ENCODE measurements around the gene CACNA1E. TPM values are rescaled to one million over a fixed set of nuclear protein-coding genes. Genes with fewer than 3 reads are reported as not detected.

CACNA1E gene
- total and polyA plus RNA-seq, 2 of the 4 experiments (the other 2 are of a cell fraction), result not detected

- Histone ChIP-seq H3K14ac (replicated peaks; ENCODE audit: low read depth, low read length) (no peak overlapping the region), H3K4me1 (ENCODE audit: control insufficient read depth, insufficient read depth, low read length) (no peaks in the 10 kb centered on the region), H4K20me1 (ENCODE audit: insufficient read depth, low read length) (no peaks in the 10 kb centered on the region), H3K56ac (ENCODE audit: extremely low read depth, insufficient read depth, low read length) (no peak overlapping the region), H3K23ac (ENCODE audit: low read depth, low read length) (no peak overlapping the region), H3K27me3 (ENCODE audit: control insufficient read depth, insufficient read depth, low read length) (no peaks in the 10 kb centered on the region), H2AK5ac (ENCODE audit: low read depth, low read length) (no peak overlapping the region), H2AK9ac (replicated peaks; ENCODE audit: low read depth, low read length, poor library complexity) (no peak overlapping the region), H2AFZ (replicated peaks; ENCODE audit: low read length, poor library complexity) (no peak overlapping the region), H3K9me1 (ENCODE audit: insufficient read depth, low read length) (no peaks in the 10 kb centered on the region), H3K36me3 (ENCODE audit: control insufficient read depth, insufficient read depth, low read length) (no peaks in the 10 kb centered on the region), H4K8ac (ENCODE audit: low read depth in 2 of 2, low read length in 2 of 2) (no peak overlapping the region), H4K5ac (ENCODE audit: low read depth, low read length) (no peak overlapping the region), H3K18ac (ENCODE audit: low read depth, low read length) (no peak overlapping the region), H2BK5ac (ENCODE audit: low read depth, low read length, poor library complexity, severe bottlenecking) (no peak overlapping the region), H3K9me3 (ENCODE audit: control insufficient read depth, insufficient read depth, low read length) (peaks cover 26% of the 10 kb centered on the region), H3K4ac (ENCODE audit: low read depth, low read length) (no peak overlapping the region), H3K4me3 (ENCODE audit: insufficient read depth, low read depth, low read length) (no peak overlapping the region), H4K91ac (ENCODE audit: insufficient read depth, low read depth, low read length) (no peak overlapping the region), H2BK120ac (ENCODE audit: low read depth, low read length) (no peak overlapping the region), H2BK20ac (ENCODE audit: low read depth, low read length) (no peak overlapping the region), H3K9ac (ENCODE audit: low read depth, low read length) (no peak overlapping the region), H3K4me2 (ENCODE audit: low read depth, low read length) (no peak overlapping the region), H3K27ac (ENCODE audit: insufficient read depth, low read length) (no peak overlapping the region), H3K79me1 (ENCODE audit: low read depth in 1 of 2, low read length in 2 of 2) (no peaks in the 10 kb centered on the region), H2BK15ac (ENCODE audit: low read depth, low read length) (no peak overlapping the region)
- POLR2A ChIA-PET (ENCODE audit: unreplicated experiment), result no interaction called here
- TF ChIP-seq RCOR1 (IDR thresholded peaks at IDR 0.05; ENCODE audit: insufficient replicate concordance, low read length) (no peak), FOS (IDR thresholded peaks at IDR 0.05; ENCODE audit: low read depth, low read length) (no peak), RFX5 (IDR thresholded peaks at IDR 0.05; ENCODE audit: low read depth, low read length) (no peak), CHD1 (IDR thresholded peaks at IDR 0.05; ENCODE audit: low read depth, low read length) (no peak), ELK1 (IDR thresholded peaks at IDR 0.05; ENCODE audit: borderline replicate concordance, low read depth, low read length) (no peak), CEBPB (IDR thresholded peaks at IDR 0.05; ENCODE audit: low read depth, low read length) (no peak), SMC3 (IDR thresholded peaks at IDR 0.05; ENCODE audit: low read depth, low read length) (no peak), POLR2A (IDR thresholded peaks at IDR 0.05; ENCODE audit: low read depth, low read length) (no peak), MXI1 (IDR thresholded peaks at IDR 0.05; ENCODE audit: borderline replicate concordance, low read depth, low read length) (no peak), MAZ (IDR thresholded peaks at IDR 0.05; ENCODE audit: borderline replicate concordance, low read depth, low read length) (no peak), NFE2L2 (IDR thresholded peaks at IDR 0.05; ENCODE audit: low read depth, low read length) (no peak), USF2 (IDR thresholded peaks at IDR 0.05; ENCODE audit: low read depth, low read length) (no peak), MAFK (IDR thresholded peaks at IDR 0.05; ENCODE audit: low read depth, low read length) (no peak)
- TF ChIP-seq, protein P1, sequence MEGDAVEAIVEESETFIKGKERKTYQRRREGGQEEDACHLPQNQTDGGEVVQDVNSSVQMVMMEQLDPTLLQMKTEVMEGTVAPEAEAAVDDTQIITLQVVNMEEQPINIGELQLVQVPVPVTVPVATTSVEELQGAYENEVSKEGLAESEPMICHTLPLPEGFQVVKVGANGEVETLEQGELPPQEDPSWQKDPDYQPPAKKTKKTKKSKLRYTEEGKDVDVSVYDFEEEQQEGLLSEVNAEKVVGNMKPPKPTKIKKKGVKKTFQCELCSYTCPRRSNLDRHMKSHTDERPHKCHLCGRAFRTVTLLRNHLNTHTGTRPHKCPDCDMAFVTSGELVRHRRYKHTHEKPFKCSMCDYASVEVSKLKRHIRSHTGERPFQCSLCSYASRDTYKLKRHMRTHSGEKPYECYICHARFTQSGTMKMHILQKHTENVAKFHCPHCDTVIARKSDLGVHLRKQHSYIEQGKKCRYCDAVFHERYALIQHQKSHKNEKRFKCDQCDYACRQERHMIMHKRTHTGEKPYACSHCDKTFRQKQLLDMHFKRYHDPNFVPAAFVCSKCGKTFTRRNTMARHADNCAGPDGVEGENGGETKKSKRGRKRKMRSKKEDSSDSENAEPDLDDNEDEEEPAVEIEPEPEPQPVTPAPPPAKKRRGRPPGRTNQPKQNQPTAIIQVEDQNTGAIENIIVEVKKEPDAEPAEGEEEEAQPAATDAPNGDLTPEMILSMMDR (conservative IDR thresholded peaks at IDR 0.05; ENCODE audit: low read depth, low read length), result no peak
- ATAC-seq (ENCODE audit: low read depth) (no peak), DNase-seq (no peak)
- intact Hi-C loops (cut with micrococcal nuclease), result no loop called here
- BruUV-seq (replicated peaks), result no TSS peak
- CTCF ChIA-PET, result no interaction called here
- 80% methylated on average over 3 of the region's 7 CpGs; no CpG with 5 or more reads in 1 of the 2 experiments for WGBS, 2 experiments (ENCODE audit: extremely low coverage in 2 of 2, insufficient read length in 1 of 2)
- dilution Hi-C loops (cut with HindIII; ENCODE audit: low sequenced_read_pairs, unreplicated experiment), result no loop called here
- in situ Hi-C loops (cut with MboI; ENCODE audit: low sequenced_read_pairs), result no loop called here
Observed at GRCh38 chr1:181793831-181794230, 310.5 kb downstream of the CACNA1E start.

Data from IMR-90 (cell line).